Measurements from ENCODE around the gene FEV.

DNA sequence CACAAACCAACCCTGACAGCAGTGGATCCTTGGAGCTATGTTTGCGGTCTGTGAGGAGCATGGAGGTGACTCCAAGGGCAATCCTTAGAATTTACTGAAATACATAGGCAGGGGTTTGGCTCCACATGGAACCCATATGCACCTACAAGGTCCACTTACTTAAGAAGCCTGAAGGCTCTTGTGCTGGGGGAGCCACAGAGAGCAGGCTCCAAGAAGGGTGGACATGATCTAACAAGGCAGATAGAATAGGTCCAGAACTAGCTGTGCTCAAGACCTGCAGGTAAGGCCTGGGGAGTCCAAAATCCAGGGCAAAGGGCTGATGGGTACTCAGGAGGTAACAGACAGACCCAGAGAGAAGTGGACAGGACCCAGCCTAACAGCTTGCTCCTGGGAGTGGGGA lies 26.7 kb downstream of the FEV start:
- TF ChIP-seq, protein P1, sequence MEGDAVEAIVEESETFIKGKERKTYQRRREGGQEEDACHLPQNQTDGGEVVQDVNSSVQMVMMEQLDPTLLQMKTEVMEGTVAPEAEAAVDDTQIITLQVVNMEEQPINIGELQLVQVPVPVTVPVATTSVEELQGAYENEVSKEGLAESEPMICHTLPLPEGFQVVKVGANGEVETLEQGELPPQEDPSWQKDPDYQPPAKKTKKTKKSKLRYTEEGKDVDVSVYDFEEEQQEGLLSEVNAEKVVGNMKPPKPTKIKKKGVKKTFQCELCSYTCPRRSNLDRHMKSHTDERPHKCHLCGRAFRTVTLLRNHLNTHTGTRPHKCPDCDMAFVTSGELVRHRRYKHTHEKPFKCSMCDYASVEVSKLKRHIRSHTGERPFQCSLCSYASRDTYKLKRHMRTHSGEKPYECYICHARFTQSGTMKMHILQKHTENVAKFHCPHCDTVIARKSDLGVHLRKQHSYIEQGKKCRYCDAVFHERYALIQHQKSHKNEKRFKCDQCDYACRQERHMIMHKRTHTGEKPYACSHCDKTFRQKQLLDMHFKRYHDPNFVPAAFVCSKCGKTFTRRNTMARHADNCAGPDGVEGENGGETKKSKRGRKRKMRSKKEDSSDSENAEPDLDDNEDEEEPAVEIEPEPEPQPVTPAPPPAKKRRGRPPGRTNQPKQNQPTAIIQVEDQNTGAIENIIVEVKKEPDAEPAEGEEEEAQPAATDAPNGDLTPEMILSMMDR (IDR thresholded peaks at IDR 0.05; ENCODE audit: insufficient read depth, low read length, poor library complexity, severe bottlenecking): no peak
- TF ChIP-seq EZH2phosphoT487 (conservative IDR thresholded peaks at IDR 0.05; ENCODE audit: low read length): no peak
